H1 (cell line): ENCODE results near the gene WFDC12. TPM values are rescaled to one million over a fixed set of nuclear protein-coding genes. Genes with fewer than 3 reads are reported as not detected.

ENCODE experiments used
- CTCF ChIA-PET: fragments of 300-600 bp; sonication (Branson Sonifier 250); formaldehyde crosslinking; loops from one replicate; lab custom pipeline; 2021; ENCODE audit not compliant: partially characterized antibody; lab: Charles Lee
- POLR2A ChIA-PET: fragments of 300-600 bp; sonication (Branson Sonifier 250); formaldehyde crosslinking; loops from one replicate; lab custom pipeline; 2021; ENCODE audit warnings: inconsistent platforms; ENCODE audit not compliant: partially characterized antibody; lab: Charles Lee
- DNase-seq, 2 experiments: peaks; one replicate each; pipeline versions ENCODE4 v3.0.0 to v3.0.0-alpha.2; 2010 to 2022; ENCODE audit warnings: low spot score in 2 of 2, low read depth in 1 of 2, mixed read lengths in 1 of 2
- FAIRE-seq: peaks from 2 replicates; lab custom pipeline; 2011; peaks lifted over from hg19 to GRCh38; lab: Jason Lieb, UNC
- H2AFZ ChIP-seq: 2 replicates; pipeline ENCODE4 v1.8.1; 2012; ENCODE audit warnings: low read length, inconsistent platforms
- H2AK5ac ChIP-seq: 2 replicates; pipeline ENCODE4 v1.6.1; 2013; ENCODE audit warnings: low read depth, low read length
- H2BK120ac ChIP-seq: replicated peaks from 2 replicates; pipeline ENCODE3; 2013; ENCODE audit warnings: low read depth, low read length, inconsistent platforms
- H2BK12ac ChIP-seq: 2 replicates; pipeline ENCODE4 v1.6.1; 2013; ENCODE audit warnings: low read depth, low read length
- H2BK15ac ChIP-seq: 2 replicates; pipeline ENCODE4 v1.6.1; 2013; ENCODE audit warnings: low read length
- H2BK20ac ChIP-seq: 2 replicates; pipeline ENCODE4 v1.6.1; 2013; ENCODE audit warnings: low read length
- H2BK5ac ChIP-seq: 2 replicates; pipeline ENCODE4 v1.6.1; 2013; ENCODE audit warnings: low read depth, low read length
- H3K14ac ChIP-seq: 2 replicates; pipeline ENCODE4 v1.6.1; 2013; ENCODE audit warnings: inconsistent platforms; ENCODE audit not compliant: insufficient read length
- H3K18ac ChIP-seq: 2 replicates; pipeline ENCODE4 v1.6.1; 2013; ENCODE audit warnings: low read length; ENCODE audit errors: extremely low read depth
- H3K23ac ChIP-seq: 2 replicates; pipeline ENCODE4 v1.6.1; 2013; ENCODE audit warnings: inconsistent platforms; ENCODE audit not compliant: insufficient read length
- H3K23me2 ChIP-seq: 2 replicates; pipeline ENCODE4 v1.6.1; 2013; ENCODE audit warnings: low read depth, low read length
- H3K27ac ChIP-seq: 2 replicates; pipeline ENCODE4 v1.6.1; 2011; ENCODE audit warnings: low read depth, low read length, inconsistent platforms
- H3K27me3 ChIP-seq, 4 experiments: replicated peaks in 1 of 4; 1 replicate in 1 of 4; 2 replicates in 3 of 4; pipeline versions ENCODE4 v1.6.1 to v1.8.1; 2011 to 2013; ENCODE audit warnings: low read length in 3 of 4, mild to moderate bottlenecking in 3 of 4, inconsistent platforms in 2 of 4, mixed read lengths in 2 of 4, moderate library complexity in 1 of 4; ENCODE audit not compliant: control insufficient read depth in 3 of 4, insufficient read depth in 3 of 4; ENCODE audit errors: extremely low read depth in 1 of 4
- H3K36me3 ChIP-seq, 4 experiments: 2 replicates each; pipeline versions ENCODE4 v1.6.1 to v1.8.1; 2011 to 2013; ENCODE audit warnings: mild to moderate bottlenecking in 4 of 4, low read length in 3 of 4, moderate library complexity in 2 of 4, control low read depth in 1 of 4, inconsistent platforms in 1 of 4; ENCODE audit not compliant: insufficient read depth in 4 of 4, control insufficient read depth in 2 of 4
- H3K4ac ChIP-seq: replicated peaks from 2 replicates; pipeline ENCODE3; 2013; ENCODE audit warnings: low read length, low read depth, mixed read lengths, inconsistent platforms; ENCODE audit not compliant: insufficient read length
- H3K4me1 ChIP-seq, 4 experiments: replicated peaks in 1 of 4; 1 replicate in 1 of 4; 2 replicates in 3 of 4; pipeline versions ENCODE4 v1.6.1 to v1.8.1; 2011 to 2013; ENCODE audit warnings: low read length in 3 of 4, inconsistent platforms in 2 of 4, mixed read lengths in 1 of 4; ENCODE audit not compliant: insufficient read depth in 4 of 4, control insufficient read depth in 3 of 4
- H3K4me2 ChIP-seq, 2 experiments: 2 replicates each; pipeline versions ENCODE4 v1.6.1 to v1.8.1; 2011 to 2013; ENCODE audit warnings: low read depth in 2 of 2, low read length in 2 of 2, control low read depth in 1 of 2, inconsistent platforms in 1 of 2, mild to moderate bottlenecking in 1 of 2; ENCODE audit not compliant: insufficient read depth in 1 of 2
- H3K4me3 ChIP-seq, 4 experiments: fragments of 200-600, 300-600 bp in 1 of 4; sonication (generic), shearing (Covaris generic), sonication (Bioruptor Twin) in 1 of 4; 2 replicates each; pipeline versions ENCODE4 v1.5.1 to v1.8.1; 2011 to 2016; ENCODE audit warnings: low read length in 4 of 4, low read depth in 3 of 4, control low read depth in 2 of 4, inconsistent platforms in 2 of 4, mild to moderate bottlenecking in 2 of 4, mixed read lengths in 1 of 4, moderate library complexity in 1 of 4; ENCODE audit not compliant: insufficient read depth in 2 of 4; ENCODE audit errors: extremely low read depth in 1 of 4
- H3K56ac ChIP-seq: replicated peaks from 2 replicates; pipeline ENCODE3; 2013; ENCODE audit warnings: low read depth, mild to moderate bottlenecking, mixed read lengths, low read length, inconsistent platforms; ENCODE audit not compliant: insufficient read length
- H3K79me1 ChIP-seq: 2 replicates; pipeline ENCODE4 v1.6.1; 2013; ENCODE audit warnings: low read depth, low read length, control low read depth
- H3K79me2 ChIP-seq, 2 experiments: 2 replicates each; pipeline versions ENCODE4 v1.6.1 to v1.8.1; 2012 to 2013; ENCODE audit warnings: low read length in 2 of 2, mild to moderate bottlenecking in 2 of 2, inconsistent platforms in 1 of 2; ENCODE audit not compliant: insufficient read depth in 2 of 2, control insufficient read depth in 1 of 2
- H3K9ac ChIP-seq, 4 experiments: replicated peaks in 1 of 4; 1 replicate in 1 of 4; 2 replicates in 3 of 4; pipeline versions ENCODE4 v1.6.1 to v1.8.1; 2011 to 2013; ENCODE audit warnings: low read depth in 3 of 4, low read length in 3 of 4, control low read depth in 2 of 4, mild to moderate bottlenecking in 2 of 4, moderate library complexity in 2 of 4, inconsistent platforms in 1 of 4; ENCODE audit errors: extremely low read depth in 1 of 4
- H3K9me3 ChIP-seq, 2 experiments: 2 replicates each; pipeline versions ENCODE4 v1.6.1 to v1.8.1; 2012 to 2013; ENCODE audit warnings: mild to moderate bottlenecking in 2 of 2, moderate library complexity in 2 of 2, control low read depth in 1 of 2, inconsistent platforms in 1 of 2, low read depth in 1 of 2, low read length in 1 of 2, mixed read lengths in 1 of 2; ENCODE audit not compliant: insufficient read depth in 2 of 2
- H4K20me1 ChIP-seq, 2 experiments: replicated peaks in 1 of 2; 2 replicates each; pipeline versions ENCODE3 to v1.8.1; 2011 to 2013; ENCODE audit warnings: inconsistent platforms in 2 of 2, low read length in 2 of 2, mild to moderate bottlenecking in 1 of 2; ENCODE audit not compliant: insufficient read depth in 2 of 2, control insufficient read depth in 1 of 2
- H4K5ac ChIP-seq: 2 replicates; pipeline ENCODE4 v1.6.1; 2013; ENCODE audit warnings: low read length, low read depth, mixed read lengths, inconsistent platforms; ENCODE audit not compliant: insufficient read length
- H4K8ac ChIP-seq: 2 replicates; pipeline ENCODE4 v1.8.0; 2013; ENCODE audit warnings: mild to moderate bottlenecking, moderate library complexity, low read length, inconsistent platforms; ENCODE audit not compliant: insufficient read depth; ENCODE audit errors: extremely low read depth
- H4K91ac ChIP-seq: replicated peaks from 2 replicates; pipeline ENCODE3; 2013; ENCODE audit warnings: low read length, mixed read lengths, inconsistent platforms; ENCODE audit not compliant: insufficient read length
- CHD1 ChIP-seq: IDR thresholded peaks from 2 replicates; pipeline ENCODE4 v1.6.1; 2012; ENCODE audit warnings: low read depth, low read length, improper control_type of control experiment
- EP300 ChIP-seq, 2 experiments: IDR thresholded peaks; 1 replicate in 1 of 2; 2 replicates in 1 of 2; pipeline ENCODE4 v1.6.1; 2011 to 2012; ENCODE audit warnings: low read depth in 2 of 2, low read length in 2 of 2, mild to moderate bottlenecking in 2 of 2, borderline replicate concordance in 1 of 2, inconsistent platforms in 1 of 2, moderate library complexity in 1 of 2
- FOSL1 ChIP-seq: IDR thresholded peaks from 2 replicates; pipeline ENCODE4 v1.6.1; 2011; ENCODE audit warnings: mild to moderate bottlenecking, low read depth, low read length, moderate library complexity; ENCODE audit not compliant: insufficient read depth
- KDM4A ChIP-seq: IDR thresholded peaks from one replicate; pipeline ENCODE4 v1.7.1; 2012; ENCODE audit warnings: low read depth, mild to moderate bottlenecking, moderate library complexity, low read length, inconsistent platforms; ENCODE audit not compliant: severe bottlenecking
- MAFK ChIP-seq: IDR thresholded peaks from 2 replicates; pipeline ENCODE4 v1.6.1; 2012; ENCODE audit warnings: low read depth, mild to moderate bottlenecking, improper control_type of control experiment, low read length
- POLR2A ChIP-seq, 2 experiments: IDR thresholded peaks; 1 replicate in 1 of 2; 2 replicates in 1 of 2; pipeline ENCODE4 v1.6.1; 2011; ENCODE audit warnings: low read depth in 2 of 2, low read length in 2 of 2, mild to moderate bottlenecking in 2 of 2; ENCODE audit errors: control extremely low read depth in 1 of 2
- POLR2AphosphoS5 ChIP-seq: IDR thresholded peaks from 2 replicates; pipeline ENCODE4 v1.6.1; 2011; ENCODE audit warnings: low read depth, low read length
- RNF2 ChIP-seq: fragments of 200-900, 300-1000 bp; sonication (generic); IDR thresholded peaks from 2 replicates; pipeline ENCODE4 v1.7.1; 2016; ENCODE audit warnings: borderline replicate concordance, low read depth, mild to moderate bottlenecking, antibody characterized with exemption, low read length; ENCODE audit not compliant: poor library complexity, severe bottlenecking; ENCODE audit errors: missing control alignments
- RXRA ChIP-seq: IDR thresholded peaks from 2 replicates; pipeline ENCODE4 v1.6.1; 2011; ENCODE audit warnings: low read depth, mild to moderate bottlenecking, low read length, moderate library complexity; ENCODE audit not compliant: insufficient read depth
- SIN3A ChIP-seq, 2 experiments: IDR thresholded peaks in 1 of 2; conservative IDR thresholded peaks in 1 of 2; 2 replicates each; pipeline ENCODE4 v1.6.1; 2011 to 2012; ENCODE audit warnings: low read length in 2 of 2, improper control_type of control experiment in 1 of 2, low read depth in 1 of 2, mild to moderate bottlenecking in 1 of 2
- SP4 ChIP-seq: IDR thresholded peaks from 2 replicates; pipeline ENCODE4 v1.6.1; 2012; ENCODE audit warnings: low read length, inconsistent platforms
- SRF ChIP-seq: IDR thresholded peaks from 2 replicates; pipeline ENCODE4 v1.6.1; 2011; ENCODE audit warnings: mild to moderate bottlenecking, low read depth, low read length, moderate library complexity
- TBP ChIP-seq: IDR thresholded peaks from 2 replicates; pipeline ENCODE4 v1.6.1; 2011; ENCODE audit warnings: low read depth, low read length, improper control_type of control experiment
- YY1 ChIP-seq: IDR thresholded peaks from 2 replicates; pipeline ENCODE4 v1.6.1; 2011; ENCODE audit warnings: low read depth, mild to moderate bottlenecking, low read length
- WGBS, 2 experiments: shearing (Covaris generic) in 1 of 2; methylation state at CpG; one replicate each; pipeline versions ENCODE4 v1.1.6 to v1.1.7; 2013 to 2015; ENCODE audit warnings: low lambda C conversion rate in 2 of 2, mixed read lengths in 2 of 2, inconsistent platforms in 1 of 2, low coverage in 1 of 2, missing lambda C conversion rate in 1 of 2; ENCODE audit not compliant: insufficient replicate concordance in 2 of 2, insufficient coverage in 1 of 2, insufficient read length in 1 of 2; ENCODE audit errors: extremely low coverage in 1 of 2, missing lambda C conversion rate in 1 of 2; 5-methylcytosine and 5-hydroxymethylcytosine counted together
- polyA plus RNA-seq, 7 experiments: library from polyadenylated mRNA; depleted of rRNA in 3 of 7; stranded (reverse) in 5 of 7; unstranded in 2 of 7; fragments of >200 nt in 5 of 7; fragments of 200-250 nt in 2 of 7; gene quantifications; 1 replicate in 5 of 7; 2 replicates in 1 of 7; 4 replicates in 1 of 7; pipeline versions ENCODE4 v1.2.1 to v1.2.3, GENCODE V29; 2011 to 2013; ENCODE audit warnings: missing spikeins in 2 of 7, mixed read lengths in 2 of 7
- total RNA-seq: library from RNA; stranded (reverse); fragmentation: NEBNext Ultra II Directional; extraction: Animal tissue kit (Norgen Biotek cat#: 25700); gene quantifications from 2 replicates; pipeline ENCODE4 v1.2.1, GENCODE V29; 2021

Gene WFDC12
- total and polyA plus RNA-seq, 2 of the 8 experiments (the other 6 are each of a cell fraction or from before 2014, with no cell fraction given): not detected

GRCh38 chr20:45136911-45137310 lies 12.6 kb upstream of the WFDC12 start:
- DNase-seq (no peak), FAIRE-seq (no peak)
- Histone ChIP-seq H2BK12ac (no peak overlapping the region), H4K20me1 (no peaks in the 10 kb centered on the region), H4K91ac (no peak overlapping the region), H2BK20ac (no peak overlapping the region), H3K9ac (no peak overlapping the region), H3K79me1 (no peaks in the 10 kb centered on the region), H3K4me1 (no peaks in the 10 kb centered on the region), H3K4me3 (no peak overlapping the region), H3K18ac (no peak overlapping the region), H4K5ac (no peak overlapping the region), H3K36me3 (no peaks in the 10 kb centered on the region), H4K8ac (no peak overlapping the region), H2BK120ac (no peak overlapping the region), H2BK15ac (no peak overlapping the region), H3K14ac (no peak overlapping the region), H3K56ac (no peak overlapping the region), H3K79me2 (no peaks in the 10 kb centered on the region), H3K4me2 (no peak overlapping the region), H2AK5ac (no peak overlapping the region), H3K9me3 (no peaks in the 10 kb centered on the region), H2BK5ac (no peak overlapping the region), H3K4ac (no peak overlapping the region), H3K27me3 (no peaks in the 10 kb centered on the region), H3K23ac (no peak overlapping the region), H2AFZ (no peak overlapping the region), H3K27ac (no peak overlapping the region), H3K23me2 (no peaks in the 10 kb centered on the region; the same call in 1 of the 2 replicates)
- ChIA-PET POLR2A (interaction anchor here (0.6 kb wide), 1 partner anchor 32 kb away, joined by 3 read pairs; no protein-coding TSS in a partner anchor), CTCF (interaction anchor here (0.9 to 1.2 kb wide), 5 partner anchors 16 to 154 kb away, joined by 3 to 7 read pairs (median 3); no protein-coding TSS in a partner anchor)
- TF ChIP-seq FOSL1 (no peak), RNF2 (no peak), SRF (no peak), EP300 (IDR thresholded peaks at IDR 0.05; ENCODE audit: borderline replicate concordance in 1 of 2, low read depth in 2 of 2, low read length in 2 of 2) (no peak), SP4 (no peak), KDM4A (no peak), TBP (no peak), YY1 (no peak), POLR2A (IDR thresholded peaks at IDR 0.05; ENCODE audit: control extremely low read depth in 1 of 2, low read depth in 2 of 2, low read length in 2 of 2) (no peak), MAFK (no peak), POLR2AphosphoS5 (no peak), CHD1 (no peak), RXRA (no peak), SIN3A (conservative IDR thresholded peaks at IDR 0.05 in 1 of 2, IDR thresholded peaks at IDR 0.05 in 1 of 2; ENCODE audit: low read depth in 1 of 2, low read length in 2 of 2) (no peak)
- WGBS, 2 experiments: 73% methylated on average over 2 of the region's 2 CpGs; no CpG with 5 or more reads in 1 of the 2 experiments
